Activated T-cell treated with anti-CD3 and anti-CD28 coated beads for 24 hours (primary cell): Measurements from ENCODE around the gene TRIM51.
"Not testable (repeated sequence)": the region's sequence is repeated elsewhere in the genome, so short reads cannot be mapped to it uniquely, and the experiment has no call there.

Source experiments
- DNase-seq: peaks from one replicate; pipeline ENCODE4 v3.0.0-alpha.2; 2020; ENCODE audit warnings: low read depth

Gene TRIM51

GRCh38 chr11:55882997-55883396 is at the start of gene TRIM51:
TRIM51 (plus strand) TSS chr11:55883297; CDS start chr11:55885429, 2,132 bp downstream.
- not testable (repeated sequence) for DNase-seq

- DNase-seq, result no peak
These were observed 44.6 kb upstream of the TRIM51 start, which contains the start of gene OR5D16 for GRCh38 chr11:55838452-55838851. OR5D16 (plus strand) TSS chr11:55838752; CDS start chr11:55838752, 0 bp downstream.

GRCh38 chr11:55847453-55847852 is 35.6 kb upstream of the TRIM51 start:
- DNase-seq, result no peak

- no peak for DNase-seq
These were observed 34.1 kb upstream of the TRIM51 start for GRCh38 chr11:55849037-55849436.

GRCh38 chr11:55852141-55852540 is 31.0 kb upstream of the TRIM51 start:
- DNase-seq, result no peak

GRCh38 chr11:55854704-55855103 is 28.4 kb upstream of the TRIM51 start:
- DNase-seq, result no peak

GRCh38 chr11:55867354-55867753 is 15.7 kb upstream of the TRIM51 start:
- DNase-seq, result not testable (repeated sequence)

- DNase-seq, result not testable (repeated sequence)
These were observed 10.4 kb upstream of the TRIM51 start for GRCh38 chr11:55872731-55873130.

GRCh38 chr11:55873146-55873545 is 10.0 kb upstream of the TRIM51 start:
- not testable (repeated sequence) for DNase-seq

GRCh38 chr11:55884995-55885394 is 1.9 kb downstream of the TRIM51 start:
- not testable (repeated sequence) for DNase-seq

GRCh38 chr11:55885481-55885880 is 2.4 kb downstream of the TRIM51 start:
- not testable (repeated sequence) for DNase-seq

GRCh38 chr11:55895216-55895615 is 12.1 kb downstream of the TRIM51 start:
- DNase-seq, result no peak

- DNase-seq, result no peak
These were observed 19.2 kb downstream of the TRIM51 start for GRCh38 chr11:55902308-55902707.

GRCh38 chr11:55914482-55914881 is 31.4 kb downstream of the TRIM51 start, which contains the start of gene OR5W2:
OR5W2 (minus strand) TSS chr11:55914582; CDS start chr11:55914582, 0 bp downstream.
- DNase-seq, result no peak

GRCh38 chr11:55920537-55920936 is 37.4 kb downstream of the TRIM51 start:
- DNase-seq, result no peak

- DNase-seq, result no peak
These were observed 53.2 kb downstream of the TRIM51 start, which contains the start of gene OR5I1 for GRCh38 chr11:55936300-55936699. OR5I1 (minus strand) TSS chr11:55936400; CDS start chr11:55936400, 0 bp downstream.
